VCaP (cell line): ENCODE results near the gene ABCA3.

ENCODE experiments used
- H3K27ac ChIP-seq: fragments of 450-650 bp; 2 replicates; pipeline ENCODE4 v1.5.1; 2017
- TF ChIP-seq, protein P1 (sequence below): fragments of 450-650 bp; conservative IDR thresholded peaks from 2 replicates; pipeline ENCODE4 v1.5.1; 2017; ENCODE audit warnings: mild to moderate bottlenecking, moderate library complexity

ABCA3 gene

DNA sequence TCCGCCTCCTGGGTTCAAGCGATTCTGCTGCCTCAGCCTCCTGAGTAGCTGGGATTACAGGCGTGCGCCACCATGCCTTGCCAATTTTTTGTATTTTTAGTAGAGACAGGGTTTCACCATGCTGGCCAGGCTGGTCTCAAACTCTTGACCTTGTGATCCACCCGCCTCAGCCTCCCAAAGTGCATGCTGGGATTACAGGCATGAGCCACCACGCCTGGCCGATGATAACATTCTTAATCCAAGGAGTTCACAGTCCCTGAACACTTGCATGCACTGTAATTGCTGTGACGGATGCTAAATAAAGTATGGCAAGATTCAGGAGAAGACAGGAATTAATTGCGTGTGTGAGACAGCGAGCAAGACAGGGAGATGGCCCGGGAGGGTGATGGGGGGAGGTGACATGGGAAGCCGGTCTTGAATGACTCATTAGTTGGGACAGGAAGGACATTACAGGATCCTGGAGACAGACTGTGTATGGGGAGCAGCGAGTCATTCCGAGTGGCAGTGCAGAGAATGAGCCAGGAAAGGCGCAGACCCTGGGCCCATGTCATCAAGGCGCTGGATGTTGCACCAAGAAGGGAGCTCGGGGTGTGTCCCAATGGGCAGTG is 6.7 kb downstream of the ABCA3 start:
- no peak overlapping the region for H3K27ac ChIP-seq
- TF ChIP-seq, protein P1, sequence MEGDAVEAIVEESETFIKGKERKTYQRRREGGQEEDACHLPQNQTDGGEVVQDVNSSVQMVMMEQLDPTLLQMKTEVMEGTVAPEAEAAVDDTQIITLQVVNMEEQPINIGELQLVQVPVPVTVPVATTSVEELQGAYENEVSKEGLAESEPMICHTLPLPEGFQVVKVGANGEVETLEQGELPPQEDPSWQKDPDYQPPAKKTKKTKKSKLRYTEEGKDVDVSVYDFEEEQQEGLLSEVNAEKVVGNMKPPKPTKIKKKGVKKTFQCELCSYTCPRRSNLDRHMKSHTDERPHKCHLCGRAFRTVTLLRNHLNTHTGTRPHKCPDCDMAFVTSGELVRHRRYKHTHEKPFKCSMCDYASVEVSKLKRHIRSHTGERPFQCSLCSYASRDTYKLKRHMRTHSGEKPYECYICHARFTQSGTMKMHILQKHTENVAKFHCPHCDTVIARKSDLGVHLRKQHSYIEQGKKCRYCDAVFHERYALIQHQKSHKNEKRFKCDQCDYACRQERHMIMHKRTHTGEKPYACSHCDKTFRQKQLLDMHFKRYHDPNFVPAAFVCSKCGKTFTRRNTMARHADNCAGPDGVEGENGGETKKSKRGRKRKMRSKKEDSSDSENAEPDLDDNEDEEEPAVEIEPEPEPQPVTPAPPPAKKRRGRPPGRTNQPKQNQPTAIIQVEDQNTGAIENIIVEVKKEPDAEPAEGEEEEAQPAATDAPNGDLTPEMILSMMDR = no peak

DNA sequence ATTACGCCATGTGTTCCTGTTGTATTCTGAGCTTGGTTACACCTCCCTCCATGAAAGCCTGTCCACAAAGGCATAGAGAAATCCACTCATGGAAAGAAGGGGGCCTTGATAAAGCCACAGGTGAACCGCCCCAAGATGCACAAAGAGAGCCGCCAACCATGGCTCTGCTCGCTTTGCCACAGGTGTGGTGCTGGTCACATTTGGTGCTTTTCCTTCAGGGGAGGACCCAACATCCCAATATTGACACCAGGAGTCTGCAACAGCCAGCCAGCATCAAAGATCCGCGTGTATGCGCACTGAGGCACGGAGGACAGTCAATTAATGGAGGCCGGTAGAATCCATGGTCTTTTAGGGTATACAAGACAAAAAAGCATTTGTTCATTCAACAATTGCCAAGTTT is 7.3 kb downstream of the ABCA3 start:
- TF ChIP-seq, protein P1 = no peak
- H3K27ac ChIP-seq = no peak overlapping the region

DNA sequence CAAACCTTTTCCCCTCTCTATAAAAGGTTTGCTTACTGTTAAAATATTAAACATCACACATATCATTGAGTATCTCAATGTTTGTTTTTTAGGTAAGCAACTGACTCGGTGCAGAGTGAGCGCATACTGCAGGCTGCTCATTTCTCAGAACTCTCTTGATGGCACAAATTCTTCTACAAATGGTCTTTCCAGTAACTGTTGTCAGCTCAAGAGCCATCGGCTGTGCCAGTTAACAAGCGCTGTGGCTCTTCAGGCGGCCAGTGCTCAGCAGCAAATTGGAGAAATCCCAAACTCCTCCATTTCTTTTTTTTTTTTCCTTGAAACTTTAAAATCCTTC is 8.6 kb downstream of the ABCA3 start:
- H3K27ac ChIP-seq = no peak overlapping the region
- TF ChIP-seq, protein P1 = no peak

DNA sequence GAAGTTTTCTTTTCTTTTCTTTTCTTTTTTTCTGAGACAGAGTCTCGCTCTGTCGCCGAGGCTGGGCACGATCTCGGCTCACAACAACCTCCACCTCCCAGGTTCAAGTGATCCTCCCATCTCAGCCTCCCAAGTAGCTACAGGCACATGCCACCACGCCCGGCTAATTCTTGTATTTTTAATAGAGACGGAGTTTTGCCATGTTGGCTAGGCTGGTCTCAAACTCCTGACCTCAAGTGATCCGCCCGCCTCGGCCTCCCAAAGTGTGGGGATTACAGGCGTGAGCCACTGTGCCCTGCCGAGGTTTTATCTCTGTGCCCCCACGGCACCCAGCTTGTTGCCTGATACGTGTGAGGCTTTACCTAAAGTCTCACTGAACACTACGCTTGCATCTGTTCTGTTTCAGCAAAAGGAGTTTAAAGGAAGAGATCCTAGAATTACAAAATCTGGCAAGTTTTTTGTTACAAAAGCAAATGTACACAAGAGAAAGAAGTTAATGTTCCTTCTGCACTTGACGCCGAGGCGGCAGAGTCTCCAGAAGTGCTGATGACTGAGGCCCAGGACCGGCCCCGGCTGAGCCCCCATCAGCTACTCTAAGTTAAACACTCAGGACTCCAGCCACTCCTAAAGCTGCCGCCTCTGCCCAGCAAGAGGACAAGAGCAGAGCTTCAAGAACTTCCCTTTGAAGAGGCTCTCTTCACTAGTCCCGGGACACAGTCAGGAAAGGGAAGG is 9.2 kb downstream of the ABCA3 start:
- H3K27ac ChIP-seq = no peak overlapping the region
- TF ChIP-seq, protein P1 = no peak

DNA sequence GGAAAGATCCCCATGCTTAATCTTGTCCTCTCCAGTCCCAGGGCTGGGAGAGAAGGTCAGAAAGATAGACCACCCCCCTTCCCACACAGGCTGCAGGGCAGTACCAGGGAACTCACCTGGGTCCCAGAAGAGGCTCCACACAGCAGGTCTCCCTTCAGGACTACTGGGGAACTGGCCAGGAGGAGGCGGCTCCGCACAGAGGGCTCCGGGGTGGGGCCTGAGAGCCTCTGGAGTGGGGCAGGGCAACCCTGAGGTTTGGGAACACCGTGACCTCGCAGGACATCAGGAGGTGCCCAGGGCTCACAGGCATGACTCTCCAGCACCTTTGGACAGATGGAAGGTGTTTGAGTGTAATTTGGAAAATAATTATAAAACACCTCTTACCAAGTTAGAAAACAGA is 11.0 kb downstream of the ABCA3 start:
- no peak overlapping the region for H3K27ac ChIP-seq

DNA sequence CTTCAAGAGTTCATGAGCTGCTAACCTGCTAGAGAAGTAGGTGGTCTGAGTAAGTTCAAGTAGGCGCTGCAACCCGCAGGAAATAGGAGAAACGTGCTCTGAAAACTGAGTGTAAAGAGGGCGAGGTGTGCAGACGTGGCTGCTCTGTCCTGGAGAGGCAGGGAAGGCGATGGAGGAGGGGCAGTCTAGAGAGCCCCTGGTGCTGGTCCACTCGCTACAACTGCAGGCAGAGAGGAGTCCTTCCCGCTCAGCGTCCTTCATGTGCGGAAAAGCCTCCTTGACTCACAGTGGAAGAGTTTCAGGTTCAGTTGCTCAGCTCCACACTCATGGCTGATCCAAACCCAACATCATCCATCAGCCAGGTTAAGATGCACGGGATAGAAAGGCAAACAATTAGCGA is 12.1 kb downstream of the ABCA3 start:
- TF ChIP-seq, protein P1 = no peak
- H3K27ac ChIP-seq = no peak overlapping the region

More for the DNA sequence above, 11.0 kb downstream of the ABCA3 start:
- TF ChIP-seq, protein P1 = no peak

DNA sequence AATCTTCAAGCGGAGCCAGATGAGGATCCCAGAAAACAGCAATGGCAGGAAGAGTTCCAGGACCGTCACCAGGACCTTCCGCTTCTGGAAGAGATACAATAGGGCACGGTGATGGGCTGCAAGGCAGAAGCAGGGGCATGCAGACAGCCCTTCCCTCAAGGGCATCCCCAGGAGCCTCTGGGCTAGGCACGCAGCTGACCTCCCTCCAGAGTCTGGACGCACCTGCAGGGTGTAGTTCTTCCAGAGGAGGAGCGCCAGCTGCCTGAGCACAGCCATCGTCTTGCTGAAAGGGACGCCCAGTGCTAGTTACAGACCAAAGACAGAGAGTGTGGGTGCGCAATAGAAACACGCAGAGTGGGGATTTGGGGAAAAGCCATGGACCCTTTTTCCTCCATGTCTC is 14.3 kb downstream of the ABCA3 start:
- no peak overlapping the region for H3K27ac ChIP-seq
- TF ChIP-seq, protein P1 = no peak
